Measurements from ENCODE around the gene UXS1.

The UXS1 gene

GRCh38 chr2:106117882-106118684 is 76.0 kb downstream of the UXS1 start:
- Mint-ChIP-seq H3K9me3 (no peaks in the 10 kb centered on the region), H3K27ac (peak overlapping the region; percentile 91), H3K4me3 (no peak overlapping the region), H3K36me3 (ENCODE audit: low read depth) (peaks cover 19% of the 10 kb centered on the region), H3K27me3 (ENCODE audit: low read depth, poor library complexity) (no peaks in the 10 kb centered on the region), H3K4me1 (peaks cover 12% of the 10 kb centered on the region)
- no peak for DNase-seq
- no peak for TF ChIP-seq CTCF (IDR thresholded peaks at IDR 0.05)

GRCh38 chr2:106117347-106117746 is 76.8 kb downstream of the UXS1 start:
- no peak for TF ChIP-seq CTCF (IDR thresholded peaks at IDR 0.05)
- no peak for DNase-seq
- Mint-ChIP-seq H3K9me3 (no peaks in the 10 kb centered on the region), H3K4me3 (no peak overlapping the region), H3K27me3 (ENCODE audit: low read depth, poor library complexity) (no peaks in the 10 kb centered on the region), H3K27ac (no peak overlapping the region), H3K36me3 (ENCODE audit: low read depth) (peaks cover 19% of the 10 kb centered on the region), H3K4me1 (peaks cover 12% of the 10 kb centered on the region)

DNA sequence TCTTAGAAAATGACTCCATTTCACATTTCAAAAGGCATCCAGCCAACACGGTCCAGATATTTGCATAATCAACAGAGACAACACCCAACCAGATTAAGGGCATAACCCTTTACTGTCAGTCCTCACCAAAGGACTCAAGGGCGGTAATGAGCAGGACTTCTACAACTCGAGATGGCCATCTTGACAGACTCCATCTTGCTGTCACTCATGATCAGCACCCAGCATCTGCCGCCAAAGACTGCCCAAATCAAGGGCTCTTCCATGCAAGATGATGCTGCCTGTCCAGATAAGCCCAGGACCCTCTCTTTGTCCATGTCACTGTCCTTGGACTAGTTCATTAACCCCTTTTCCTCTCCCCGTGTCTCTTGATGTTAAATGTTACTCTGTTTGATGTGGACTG is 77.9 kb downstream of the UXS1 start:
- TF ChIP-seq CTCF (IDR thresholded peaks at IDR 0.05), result no peak
- no peak for DNase-seq
- Mint-ChIP-seq H3K4me3 (no peak overlapping the region), H3K4me1 (peaks cover 12% of the 10 kb centered on the region), H3K9me3 (no peaks in the 10 kb centered on the region), H3K27ac (no peak overlapping the region), H3K36me3 (ENCODE audit: low read depth) (peaks cover 25% of the 10 kb centered on the region), H3K27me3 (ENCODE audit: low read depth, poor library complexity) (no peaks in the 10 kb centered on the region)

- H3K36me3 Mint-ChIP-seq (ENCODE audit: low read depth), result peaks cover 30% of the 10 kb centered on the region
- no peak overlapping the region for H3K27ac Mint-ChIP-seq
- H3K9me3 Mint-ChIP-seq, result no peaks in the 10 kb centered on the region
- H3K4me3 Mint-ChIP-seq, result no peak overlapping the region
- TF ChIP-seq CTCF (IDR thresholded peaks at IDR 0.05), result no peak
- no peak for DNase-seq
- no peaks in the 10 kb centered on the region for H3K27me3 Mint-ChIP-seq (ENCODE audit: low read depth, poor library complexity)
- H3K4me1 Mint-ChIP-seq, result peaks cover 13% of the 10 kb centered on the region
Measured at GRCh38 chr2:106115665-106116064, 78.4 kb downstream of the UXS1 start.

DNA sequence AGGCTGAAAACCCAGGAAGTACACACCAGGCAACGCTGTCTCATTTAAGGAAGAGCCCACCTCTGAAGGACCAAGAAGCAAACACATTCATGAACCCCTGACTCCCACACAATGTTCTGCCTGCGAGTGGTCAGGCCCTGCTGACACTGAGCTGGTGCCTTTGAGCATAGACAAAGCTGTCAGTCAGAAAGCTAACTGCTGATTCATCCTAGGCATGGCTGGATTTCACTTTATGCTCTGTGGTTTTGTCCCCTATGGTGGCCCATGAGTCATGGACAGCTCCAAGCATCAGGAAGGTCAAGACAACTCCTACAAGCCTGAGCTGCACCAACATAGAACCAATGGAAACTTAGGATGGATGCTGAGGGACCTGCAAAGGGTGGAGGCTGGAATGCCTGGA is 78.9 kb downstream of the UXS1 start:
- Mint-ChIP-seq H3K27me3 (ENCODE audit: low read depth, poor library complexity) (no peaks in the 10 kb centered on the region), H3K4me1 (peaks cover 17% of the 10 kb centered on the region), H3K36me3 (ENCODE audit: low read depth) (peaks cover 35% of the 10 kb centered on the region), H3K4me3 (no peak overlapping the region), H3K9me3 (no peaks in the 10 kb centered on the region), H3K27ac (no peak overlapping the region)
- DNase-seq, result no peak
- no peak for TF ChIP-seq CTCF (IDR thresholded peaks at IDR 0.05)

DNA sequence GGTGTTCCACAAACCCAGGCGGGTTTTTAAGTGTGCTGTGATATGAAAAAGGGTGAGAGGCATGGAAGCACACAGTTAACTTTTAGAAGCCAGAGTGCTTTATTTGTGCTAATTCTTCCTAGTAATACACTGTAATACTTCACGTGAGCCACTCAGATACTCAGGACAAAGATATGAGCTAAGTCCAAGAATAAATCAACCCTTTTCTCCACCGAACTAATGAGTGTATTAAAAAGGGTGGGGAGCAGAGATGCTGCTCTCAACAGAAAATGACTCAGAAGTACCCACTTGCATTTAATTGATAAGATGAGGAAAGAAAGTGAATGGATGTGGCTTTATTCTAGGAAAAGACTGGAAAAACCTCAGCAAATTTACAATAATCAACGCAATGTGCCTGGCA is 79.9 kb downstream of the UXS1 start:
- Mint-ChIP-seq H3K4me3 (no peak overlapping the region), H3K9me3 (no peaks in the 10 kb centered on the region), H3K4me1 (peaks cover 24% of the 10 kb centered on the region), H3K36me3 (ENCODE audit: low read depth) (peaks cover 39% of the 10 kb centered on the region), H3K27ac (no peak overlapping the region), H3K27me3 (ENCODE audit: low read depth, poor library complexity) (no peaks in the 10 kb centered on the region)
- TF ChIP-seq CTCF (IDR thresholded peaks at IDR 0.05), result no peak
- no peak for DNase-seq
